Activated naive CD8-positive, alpha-beta T cell treated with anti-CD3 and anti-CD28 coated beads, Interleukin-2, amount 10 ng/mL, durations not matched to agents 7 days and 5 days (primary cell): ENCODE data around the gene PPP1R14B. TPM values are rescaled to one million over a fixed set of nuclear protein-coding genes. Genes with fewer than 3 reads are reported as not detected.
A peak's percentile ranks its signal among the peaks of the same experiment; 100 is the strongest.

ENCODE experiments used
- ATAC-seq: fragments of 150-1000 bp; cut with Tn5 transposase; one replicate; pipeline ENCODE4 v1.10.0; 2021; ENCODE audit warnings: low read depth, moderate library complexity
- POLR2A ChIA-PET: fragments of 350-600 bp; sonication (Branson Sonifier 250); formaldehyde crosslinking; loops from one replicate; lab custom pipeline; 2021; ENCODE audit warnings: antibody characterized with exemption; lab: Charles Lee
- DNase-seq: peaks from one replicate; pipeline ENCODE4 v3.0.0; 2021
- H3K27ac Mint-ChIP-seq: one replicate; pipeline ENCODE4 v1.8.0; 2022; ENCODE audit warnings: mild to moderate bottlenecking, mixed read lengths
- H3K27me3 Mint-ChIP-seq: one replicate; pipeline ENCODE4 v1.8.0; 2022; ENCODE audit warnings: mild to moderate bottlenecking, moderate library complexity, mixed read lengths
- H3K36me3 Mint-ChIP-seq: one replicate; pipeline ENCODE4 v1.8.0; 2021; ENCODE audit warnings: mild to moderate bottlenecking, mixed read lengths
- H3K4me1 Mint-ChIP-seq: one replicate; pipeline ENCODE4 v1.8.0; 2021; ENCODE audit warnings: mixed read lengths
- H3K4me3 Mint-ChIP-seq: one replicate; pipeline ENCODE4 v1.8.0; 2022; ENCODE audit warnings: mild to moderate bottlenecking, moderate library complexity, mixed read lengths
- H3K9me3 Mint-ChIP-seq: one replicate; pipeline ENCODE4 v1.8.0; 2021; ENCODE audit warnings: mixed read lengths
- total RNA-seq, 2 experiments: library from RNA; stranded (reverse); gene quantifications; one replicate each; pipeline ENCODE4 v1.2.3, GENCODE V29; 2021

Gene PPP1R14B
- total RNA-seq, 2 experiments from 2014 or later: 122 to 124 TPM

DNA sequence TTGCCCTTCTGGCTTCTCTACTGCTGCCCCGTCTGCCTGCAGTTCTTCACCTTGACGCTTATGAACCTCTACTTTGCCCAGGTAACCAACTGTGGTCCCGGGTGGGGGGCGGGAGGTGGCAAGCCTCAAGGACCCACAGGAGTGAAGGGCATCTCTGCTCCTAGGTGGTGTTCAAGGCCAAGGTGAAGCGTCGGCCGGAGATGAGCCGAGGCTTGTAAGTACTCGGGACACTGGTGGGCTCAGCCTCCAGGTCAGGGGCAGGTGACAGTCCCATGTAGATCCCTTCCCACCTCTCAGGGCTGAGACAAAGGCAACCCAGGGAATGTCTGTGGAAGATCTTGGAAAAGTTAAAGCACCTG lies 40.0 kb upstream of the PPP1R14B start:
- Mint-ChIP-seq H3K4me3 (peak overlapping the region; percentile 83), H3K27ac (peak overlapping the region; percentile 66), H3K36me3 (peaks cover 6% of the 10 kb centered on the region), H3K4me1 (peaks cover 8% of the 10 kb centered on the region), H3K27me3 (peaks cover 14% of the 10 kb centered on the region), H3K9me3 (no peaks in the 10 kb centered on the region)
- ATAC-seq (no peak), DNase-seq (no peak)
- POLR2A ChIA-PET: interaction anchor here (1.1 to 2.3 kb wide), 3 partner anchors 15 to 81 kb away, joined by 3 to 6 read pairs (median 4); partner anchors contain the start of genes PRDX5 and TRMT112

DNA sequence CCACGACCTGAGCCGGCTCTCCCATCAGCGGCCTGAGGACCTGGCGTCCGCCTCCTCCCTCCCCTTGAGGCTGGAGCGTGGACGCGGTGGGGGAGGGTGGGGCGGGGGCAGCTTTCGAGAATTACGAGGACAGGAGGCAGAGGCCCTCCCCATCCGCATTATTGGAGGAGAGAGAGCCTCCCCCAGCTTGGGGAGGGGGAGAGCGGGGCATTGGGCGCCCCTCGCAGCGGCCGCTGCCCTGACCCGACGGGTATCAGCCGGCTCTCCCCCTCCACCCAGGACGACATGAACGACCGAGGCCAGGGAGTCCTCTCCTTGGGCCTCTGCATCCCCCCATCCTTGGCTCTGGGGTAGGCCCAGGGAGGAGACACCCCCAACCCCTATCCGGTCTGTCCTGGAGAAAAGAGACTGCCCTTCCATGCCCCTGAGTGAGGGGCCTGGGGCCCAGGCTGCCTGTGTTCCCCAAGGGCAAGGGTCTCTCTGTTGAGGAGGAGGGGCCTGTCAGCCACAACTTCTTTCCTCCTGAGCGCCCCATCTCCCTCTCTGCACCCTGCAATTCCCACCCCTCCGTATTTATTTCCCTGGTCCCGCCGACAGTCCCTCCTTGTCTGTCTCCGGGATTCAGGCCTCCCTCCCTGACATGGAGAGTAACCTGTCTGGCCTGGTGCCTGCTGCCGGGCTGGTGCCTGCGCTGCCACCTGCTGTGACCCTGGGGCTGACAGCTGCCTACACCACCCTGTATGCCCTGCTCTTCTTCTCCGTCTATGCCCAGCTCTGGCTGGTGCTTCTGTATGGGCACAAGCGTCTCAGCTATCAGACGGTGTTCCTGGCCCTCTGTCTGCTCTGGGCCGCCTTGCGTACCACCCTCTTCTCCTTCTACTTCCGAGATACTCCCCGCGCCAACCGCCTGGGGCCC lies 39.4 kb upstream of the PPP1R14B start:
- Mint-ChIP-seq H3K36me3 (peaks cover 9% of the 10 kb centered on the region), H3K4me3 (peak overlapping the region; percentile 83), H3K4me1 (peaks cover 8% of the 10 kb centered on the region), H3K9me3 (no peaks in the 10 kb centered on the region), H3K27ac (peak overlapping the region; percentile 66), H3K27me3 (peaks cover 14% of the 10 kb centered on the region)
- no peak for ATAC-seq
- DNase-seq: no peak
- POLR2A ChIA-PET: interaction anchor here (1.4 to 4.5 kb wide), 5 partner anchors 16 to 80 kb away, joined by 4 to 72 read pairs (median 11); partner anchors contain the start of genes ESRRA, PPP1R14B, PRDX5 and TRMT112

DNA sequence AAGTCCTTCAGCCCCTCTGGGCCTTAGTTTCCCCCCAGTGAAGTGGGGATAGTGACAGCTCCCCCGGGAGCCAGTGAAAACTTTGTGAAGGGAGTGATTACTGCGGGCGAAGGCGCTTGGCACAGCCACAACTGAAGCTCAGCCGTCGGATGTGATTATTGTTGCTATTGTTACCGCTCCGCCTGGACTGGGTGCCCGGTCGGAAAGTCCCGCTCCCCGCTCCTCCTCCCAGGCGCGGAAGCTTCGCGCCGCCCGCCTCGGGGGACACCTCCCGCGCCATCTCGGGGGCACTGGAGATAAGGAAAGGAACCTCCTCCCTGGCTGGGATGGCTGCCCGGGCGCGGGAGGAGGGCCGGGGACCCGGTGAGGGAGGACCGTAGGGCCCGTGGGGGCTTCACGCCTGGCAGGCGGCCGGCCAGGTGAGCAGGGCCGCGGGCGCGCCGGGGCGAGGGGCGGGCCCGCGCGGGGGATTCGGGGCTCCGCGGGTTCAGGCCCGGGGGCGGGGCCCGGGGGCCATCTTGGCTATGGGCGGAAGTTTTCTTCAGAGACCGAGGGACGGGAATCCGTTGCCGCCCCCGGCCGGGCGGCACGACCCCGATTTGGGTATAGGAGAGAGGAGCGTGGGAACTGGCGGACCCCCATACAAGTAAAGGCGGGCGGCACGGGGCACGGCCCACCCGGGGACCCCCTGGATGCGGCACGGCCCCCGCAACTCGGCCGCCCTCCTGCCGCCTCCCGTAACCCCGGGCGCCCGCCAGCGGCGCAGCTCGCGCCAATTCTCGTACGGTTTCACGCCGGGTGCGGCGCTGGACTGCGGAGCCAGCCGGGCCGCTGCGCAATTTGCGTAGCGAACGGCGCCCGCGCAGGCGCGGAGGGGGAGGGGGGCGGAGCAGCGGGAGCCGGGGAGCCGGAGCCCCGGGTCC lies 38.5 kb upstream of the PPP1R14B start, which contains the start of gene GPR137:
TSS of gene GPR137 (plus strand) at position 887 of the 923 bp plus-strand sequence. CDS start 677 bp downstream, outside the sequence.
- H3K4me1 Mint-ChIP-seq: peaks cover 8% of the 10 kb centered on the region
- H3K4me3 Mint-ChIP-seq: peak within 1 kb of the TSS; percentile 85
- H3K27me3 Mint-ChIP-seq: peaks cover 5% of the 10 kb centered on the region
- POLR2A ChIA-PET: interaction anchor here (0.6 to 4.5 kb wide), 12 partner anchors 10 to 100 kb away, joined by 3 to 72 read pairs (median 6); partner anchors contain the start of genes ESRRA, FERMT3, FKBP2 and PPP1R14B
- H3K9me3 Mint-ChIP-seq: no peaks in the 10 kb centered on the region
- H3K36me3 Mint-ChIP-seq: peaks cover 9% of the 10 kb centered on the region
- H3K27ac Mint-ChIP-seq: peak within 1 kb of the TSS; percentile 86
- DNase-seq (peak; percentile 99), ATAC-seq (peak; percentile 63)

DNA sequence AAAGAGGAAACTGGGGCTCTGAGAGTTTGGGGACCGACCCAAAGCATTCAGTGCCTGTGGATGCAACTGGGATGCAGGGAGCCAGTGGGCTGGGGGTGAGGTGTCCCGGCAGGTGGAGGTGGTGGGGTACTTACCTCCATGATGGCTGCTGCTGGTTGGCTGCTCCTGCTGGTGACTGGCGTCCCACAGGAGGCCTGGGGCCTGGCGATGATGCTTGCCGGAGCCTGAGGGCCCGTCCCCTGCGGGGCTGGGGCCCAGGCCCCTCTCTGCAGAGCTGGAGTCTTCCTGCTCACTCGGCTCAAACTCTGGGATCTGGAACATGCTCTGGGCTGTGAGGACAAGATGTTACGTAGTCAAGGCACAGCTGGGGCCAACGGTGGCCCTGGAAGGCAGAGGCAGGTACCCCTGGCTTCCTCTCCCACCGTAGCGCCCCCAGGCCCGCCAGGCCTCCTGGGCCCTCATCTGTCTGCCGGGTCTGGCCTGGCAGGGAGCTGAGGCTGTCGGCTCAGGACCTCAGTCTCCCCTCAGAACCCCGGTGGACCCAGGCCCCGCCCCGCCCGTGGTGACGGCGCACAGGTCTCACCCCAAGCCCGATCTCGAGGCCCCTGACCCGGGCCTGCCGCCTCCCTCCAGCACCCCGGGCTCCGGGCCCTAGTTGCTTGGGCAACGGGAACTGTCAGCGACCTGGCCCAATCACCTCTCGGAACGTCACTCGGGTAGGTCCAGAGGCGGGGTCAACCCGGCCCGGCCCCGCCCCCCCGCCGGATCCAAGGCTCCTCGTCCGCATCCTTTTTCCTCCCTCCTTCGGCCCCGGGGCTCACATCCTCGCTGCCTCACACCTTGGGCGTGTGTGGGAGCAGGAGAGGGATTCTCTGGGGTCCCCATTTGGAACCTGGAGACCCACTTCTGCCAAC lies 37.6 kb upstream of the PPP1R14B start, which contains the start of gene BAD:
TSS of gene BAD (minus strand) at position 618 of the 914 bp plus-strand sequence. CDS start at position 321, 297 bp downstream.
- Mint-ChIP-seq H3K36me3 (peaks cover 10% of the 10 kb centered on the region), H3K4me3 (peak within 1 kb of the TSS; percentile 85), H3K4me1 (peaks cover 8% of the 10 kb centered on the region), H3K27me3 (no peaks in the 10 kb centered on the region), H3K27ac (peak within 1 kb of the TSS; percentile 86), H3K9me3 (no peaks in the 10 kb centered on the region)
- DNase-seq: peak; percentile 89
- peak; percentile 84 for ATAC-seq
- POLR2A ChIA-PET: interaction anchor here (0.7 to 4.5 kb wide), 11 partner anchors 9 to 99 kb away, joined by 3 to 72 read pairs (median 7); partner anchors contain the start of genes ESRRA, FERMT3, FKBP2 and PPP1R14B

DNA sequence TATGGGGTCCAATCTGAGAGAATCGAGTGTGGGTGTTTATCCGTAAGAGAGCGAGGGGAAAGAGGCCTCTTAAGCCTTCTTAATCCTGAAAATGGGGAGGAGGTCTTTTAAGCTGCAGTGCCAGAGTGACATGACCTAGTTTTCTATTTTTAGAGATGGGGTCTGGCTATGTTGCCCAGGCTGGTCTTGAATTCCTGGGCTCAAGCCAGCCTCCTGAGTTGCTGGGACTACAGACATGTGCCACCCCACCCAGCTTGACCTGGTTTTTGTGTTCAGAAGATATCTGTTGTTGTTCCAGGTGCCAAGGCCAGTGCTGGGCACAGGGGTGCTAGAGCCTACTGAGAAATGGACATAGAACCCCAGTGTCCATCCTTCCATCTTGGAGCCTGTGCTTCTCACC lies 36.3 kb upstream of the PPP1R14B start:
- Mint-ChIP-seq H3K36me3 (peaks cover 13% of the 10 kb centered on the region), H3K9me3 (no peaks in the 10 kb centered on the region), H3K27me3 (no peaks in the 10 kb centered on the region), H3K4me3 (no peak overlapping the region), H3K4me1 (peaks cover 8% of the 10 kb centered on the region), H3K27ac (peak overlapping the region; percentile 34)
- ATAC-seq (no peak), DNase-seq (no peak)
- POLR2A ChIA-PET: interaction anchor here (1.2 to 4.5 kb wide), 4 partner anchors 13 to 77 kb away, joined by 3 to 72 read pairs (median 8); partner anchors contain the start of genes ESRRA and FERMT3

DNA sequence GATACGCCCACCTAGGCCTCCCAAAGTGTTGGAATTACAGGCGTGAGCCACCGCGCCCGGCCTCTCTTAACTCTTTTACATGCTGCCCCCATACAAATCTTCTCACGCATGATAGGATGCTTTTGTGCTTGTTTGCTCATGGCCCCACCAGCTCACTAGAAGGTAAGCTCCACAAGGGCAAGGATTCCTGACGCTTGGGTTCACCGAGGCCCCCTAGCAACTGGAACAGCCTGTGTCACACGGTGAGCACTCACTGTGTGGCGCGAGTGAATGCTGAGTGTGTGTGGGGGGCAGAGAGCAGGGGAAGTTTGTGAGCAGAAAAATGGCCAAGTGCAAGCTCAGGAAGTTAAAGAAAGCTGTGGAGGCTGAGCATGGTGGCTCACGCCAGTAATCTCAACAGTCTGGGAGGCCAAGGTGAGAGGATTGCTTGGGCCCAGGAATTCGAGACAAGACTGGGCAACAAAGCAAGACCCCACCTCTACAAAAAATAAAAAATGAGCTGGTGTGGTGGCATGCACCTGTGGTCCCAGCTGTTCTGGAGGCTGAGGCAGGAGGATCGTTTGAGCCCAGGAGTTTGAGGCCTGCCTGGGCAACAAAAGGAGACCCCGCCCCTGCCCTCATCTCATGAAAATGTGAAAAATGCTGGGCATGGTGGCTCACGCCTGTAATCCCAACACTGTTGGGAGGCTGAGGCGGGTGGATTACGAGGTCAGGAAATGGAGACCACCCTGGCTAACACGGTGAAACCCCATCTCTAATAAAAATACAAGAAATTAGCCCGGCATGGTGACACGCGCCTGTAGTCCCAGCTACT lies 35.4 kb upstream of the PPP1R14B start:
- H3K36me3 Mint-ChIP-seq: peaks cover 13% of the 10 kb centered on the region

DNA sequence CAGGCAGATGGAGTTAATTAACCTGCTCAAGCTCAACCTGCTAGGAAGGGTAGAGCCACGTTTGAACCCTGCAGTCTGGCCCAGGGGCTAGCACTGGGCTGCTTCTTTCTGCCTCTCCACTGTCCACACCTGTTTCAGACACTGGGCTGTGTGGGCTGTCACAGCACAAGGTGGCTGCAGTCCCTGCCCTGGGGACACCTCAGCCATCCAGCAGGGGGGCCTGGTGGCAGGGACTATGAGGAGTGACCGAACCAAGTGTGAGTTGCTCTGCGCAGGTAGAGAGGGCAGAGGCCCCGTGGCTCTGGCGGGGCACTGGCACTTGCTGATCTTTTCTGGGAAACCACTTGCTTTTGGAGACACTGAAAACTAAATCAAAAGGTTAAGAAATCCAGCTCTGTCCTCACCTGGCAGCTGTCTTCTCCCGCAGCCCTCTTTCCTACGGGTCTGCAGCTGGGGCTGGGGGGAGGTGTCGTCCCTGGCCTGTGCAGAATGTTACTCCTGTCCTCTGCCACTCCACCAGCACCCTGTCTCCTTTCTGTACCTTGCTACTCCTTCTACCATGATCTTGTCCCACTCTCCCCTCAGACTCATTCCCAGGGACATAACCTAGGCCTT lies 31.9 kb upstream of the PPP1R14B start:
- ATAC-seq (no peak), DNase-seq (no peak)
- POLR2A ChIA-PET: interaction anchor here (0.9 to 1.3 kb wide), 3 partner anchors 9 to 26 kb away, joined by 3 to 4 read pairs (median 3); no protein-coding TSS in a partner anchor
- no peaks in the 10 kb centered on the region for H3K27me3 Mint-ChIP-seq
- peaks cover 3% of the 10 kb centered on the region for H3K4me1 Mint-ChIP-seq
- H3K4me3 Mint-ChIP-seq: no peak overlapping the region
- H3K9me3 Mint-ChIP-seq: no peaks in the 10 kb centered on the region
- no peak overlapping the region for H3K27ac Mint-ChIP-seq
- peaks cover 13% of the 10 kb centered on the region for H3K36me3 Mint-ChIP-seq

More for the DNA sequence above, 35.4 kb upstream of the PPP1R14B start:
- H3K4me1 Mint-ChIP-seq: peaks cover 8% of the 10 kb centered on the region
- no peak for ATAC-seq
- POLR2A ChIA-PET: interaction anchor here (1.2 to 4.5 kb wide), 3 partner anchors 12 to 75 kb away, joined by 4 to 72 read pairs (median 12); partner anchors contain the start of genes ESRRA and FERMT3
- H3K4me3 Mint-ChIP-seq: no peak overlapping the region
- no peak overlapping the region for H3K27ac Mint-ChIP-seq
- DNase-seq: no peak
- no peaks in the 10 kb centered on the region for H3K27me3 Mint-ChIP-seq
- H3K9me3 Mint-ChIP-seq: no peaks in the 10 kb centered on the region

DNA sequence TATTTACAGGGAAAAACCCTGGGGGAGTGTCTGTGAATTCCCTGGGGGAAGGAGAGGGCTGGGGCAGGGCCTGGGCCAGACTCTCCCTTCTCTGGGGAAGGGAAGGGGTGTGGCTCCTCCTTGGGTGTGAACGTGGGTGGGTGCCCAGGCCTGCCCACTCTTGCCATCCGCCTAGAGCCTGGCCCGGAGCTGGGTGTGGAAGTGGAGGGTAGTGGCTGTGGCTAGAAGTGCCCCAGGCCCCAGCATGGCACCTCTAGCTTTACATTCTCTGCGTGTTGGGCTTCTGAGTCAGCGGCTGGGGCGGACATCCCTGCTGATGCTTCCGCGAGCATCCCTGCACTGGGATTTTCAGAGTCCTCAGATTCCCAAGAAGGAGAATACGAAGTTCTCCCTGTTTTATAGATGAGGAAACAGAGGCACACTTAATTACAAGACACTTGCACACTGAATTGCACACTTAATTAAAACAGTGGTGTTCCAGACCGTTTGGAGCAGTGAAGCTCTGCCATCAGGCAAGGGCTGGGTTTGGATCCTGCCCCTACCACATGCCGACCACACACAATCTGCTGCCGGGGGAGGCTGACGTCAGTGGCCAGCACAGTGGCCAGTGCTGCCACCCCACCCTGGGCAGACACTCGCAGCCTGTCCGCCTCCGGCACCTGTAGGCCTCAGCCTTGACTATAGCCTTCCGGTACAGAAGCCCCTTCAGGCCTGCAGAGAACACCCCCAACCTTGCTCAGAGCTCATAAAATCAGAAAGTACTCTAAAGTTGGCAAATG lies 30.1 kb upstream of the PPP1R14B start:
- ATAC-seq (no peak), DNase-seq (no peak)
- POLR2A ChIA-PET: interaction anchor here (1.3 to 2.1 kb wide), 3 partner anchors 8 to 28 kb away, joined by 3 to 7 read pairs (median 4); partner anchors contain the start of gene BAD
- Mint-ChIP-seq H3K27ac (no peak overlapping the region), H3K4me1 (peaks cover 2% of the 10 kb centered on the region), H3K9me3 (no peaks in the 10 kb centered on the region), H3K27me3 (no peaks in the 10 kb centered on the region), H3K36me3 (peaks cover 7% of the 10 kb centered on the region), H3K4me3 (no peak overlapping the region)

DNA sequence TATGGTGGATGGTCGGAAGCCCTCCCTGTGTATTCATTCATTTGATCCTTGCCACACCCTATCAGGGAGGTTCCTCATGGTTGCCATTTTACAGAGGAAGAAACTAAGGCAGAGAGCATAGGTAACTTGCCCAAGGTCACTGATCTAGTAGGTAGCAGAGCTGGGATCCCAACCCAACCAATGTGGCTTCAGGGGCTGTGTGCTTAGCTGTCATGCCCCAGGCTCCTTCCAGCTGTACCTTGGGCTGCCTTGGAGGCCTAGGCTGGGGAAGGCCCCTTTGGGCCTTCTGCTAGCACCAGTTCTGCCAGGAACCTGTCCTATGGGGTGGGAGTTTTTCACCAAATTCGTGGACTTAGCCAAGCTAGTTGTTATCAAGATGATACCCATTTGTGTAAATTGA lies 29.1 kb upstream of the PPP1R14B start:
- POLR2A ChIA-PET: interaction anchor here (1.3 to 2.1 kb wide), 2 partner anchors 9 to 15 kb away, joined by 3 to 7 read pairs; partner anchors contain the start of gene BAD
- H3K4me3 Mint-ChIP-seq: no peak overlapping the region
- no peak overlapping the region for H3K27ac Mint-ChIP-seq
- H3K9me3 Mint-ChIP-seq: no peaks in the 10 kb centered on the region
- H3K27me3 Mint-ChIP-seq: no peaks in the 10 kb centered on the region
- DNase-seq: no peak
- no peak for ATAC-seq
- peaks cover 4% of the 10 kb centered on the region for H3K4me1 Mint-ChIP-seq
- peaks cover 4% of the 10 kb centered on the region for H3K36me3 Mint-ChIP-seq
